Dermis blood vessel endothelial cell (primary cell): ENCODE data around the gene PTGS1. TPM values are rescaled to one million over a fixed set of nuclear protein-coding genes. Genes with fewer than 3 reads are reported as not detected.
"Not testable (repeated sequence)": the region's sequence is repeated elsewhere in the genome, so short reads cannot be mapped to it uniquely, and the experiment has no call there.

ENCODE experiments used
- DNase-seq: peaks from one replicate; pipeline ENCODE4 v3.0.0; 2010
- total RNA-seq: library from RNA; depleted of rRNA; stranded (reverse); fragments of >200 nt; gene quantifications from 2 replicates; pipeline ENCODE4 v1.2.3, GENCODE V29; 2014

The PTGS1 gene
- total RNA-seq, 1 donor from 2014 or later, result 3.6 TPM

DNA sequence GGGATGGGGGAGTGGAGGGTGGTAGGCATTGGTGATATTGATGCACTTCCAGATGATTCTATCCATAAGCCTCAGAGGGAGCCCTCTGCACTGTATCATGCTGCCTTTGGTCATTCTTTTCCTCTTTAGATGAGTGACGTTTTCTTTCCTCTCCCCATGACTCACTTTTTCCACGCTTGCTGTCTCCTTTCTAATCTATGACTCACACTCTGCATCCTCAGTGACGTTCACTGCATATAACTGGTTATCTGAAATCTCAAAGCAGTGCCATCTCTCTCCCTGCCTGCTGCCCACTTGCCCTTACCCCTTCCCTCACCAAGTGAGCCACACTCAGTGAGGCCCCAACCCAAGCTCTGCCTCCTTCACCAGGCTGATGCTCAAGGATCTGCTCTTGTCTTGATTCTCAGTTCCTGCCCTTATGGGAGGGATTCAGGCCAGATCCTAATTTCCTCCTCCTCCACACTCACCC is 31.6 kb downstream of the PTGS1 start:
- DNase-seq, result peak; percentile 99

DNA sequence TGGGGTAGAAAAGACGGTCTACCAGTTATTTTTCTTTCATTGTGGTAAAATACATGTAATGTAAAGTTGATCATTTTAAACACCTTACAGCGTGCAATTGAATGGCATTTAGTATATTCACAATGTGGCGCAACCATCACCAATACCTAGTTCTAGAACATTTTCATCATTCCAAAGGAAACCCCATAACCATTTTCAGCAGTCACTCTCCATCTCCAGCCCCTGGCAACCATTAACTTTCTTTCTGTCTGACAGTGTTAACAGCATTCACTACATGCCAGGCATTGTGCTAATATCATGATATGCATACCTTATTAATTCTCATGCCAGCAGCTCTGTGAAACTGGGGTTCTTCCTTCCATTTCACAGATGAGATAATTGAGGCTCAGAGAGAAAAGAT is 32.0 kb downstream of the PTGS1 start:
- DNase-seq, result no peak

DNA sequence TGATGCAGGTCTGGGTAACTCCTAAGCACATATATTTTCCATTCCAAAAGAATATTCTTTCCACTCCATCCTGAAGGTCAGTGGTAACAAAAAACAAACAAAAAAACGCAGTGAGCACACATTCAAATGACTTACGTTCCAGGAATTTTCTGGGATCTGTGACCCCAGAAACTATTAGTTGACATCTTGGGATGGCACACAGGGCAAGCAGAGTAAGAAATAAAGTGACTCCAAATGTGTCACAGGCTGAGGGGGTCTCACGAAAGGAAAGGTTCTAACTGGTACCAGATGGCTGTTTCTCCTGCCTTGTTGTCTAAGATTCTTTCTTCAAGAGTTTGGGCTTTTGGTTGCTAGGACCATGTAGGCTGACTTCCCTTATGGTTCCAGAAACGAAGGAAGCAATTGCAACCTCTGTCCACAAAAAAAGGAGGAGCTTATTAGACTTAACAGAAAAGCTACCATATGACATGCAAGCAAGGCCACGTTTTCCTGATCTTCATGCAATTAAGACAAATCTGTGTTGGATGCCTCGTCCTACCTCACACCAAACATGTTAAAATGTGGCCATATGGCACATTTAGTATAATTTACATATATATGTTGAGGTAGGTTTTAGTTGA is 32.7 kb downstream of the PTGS1 start:
- no peak for DNase-seq

DNA sequence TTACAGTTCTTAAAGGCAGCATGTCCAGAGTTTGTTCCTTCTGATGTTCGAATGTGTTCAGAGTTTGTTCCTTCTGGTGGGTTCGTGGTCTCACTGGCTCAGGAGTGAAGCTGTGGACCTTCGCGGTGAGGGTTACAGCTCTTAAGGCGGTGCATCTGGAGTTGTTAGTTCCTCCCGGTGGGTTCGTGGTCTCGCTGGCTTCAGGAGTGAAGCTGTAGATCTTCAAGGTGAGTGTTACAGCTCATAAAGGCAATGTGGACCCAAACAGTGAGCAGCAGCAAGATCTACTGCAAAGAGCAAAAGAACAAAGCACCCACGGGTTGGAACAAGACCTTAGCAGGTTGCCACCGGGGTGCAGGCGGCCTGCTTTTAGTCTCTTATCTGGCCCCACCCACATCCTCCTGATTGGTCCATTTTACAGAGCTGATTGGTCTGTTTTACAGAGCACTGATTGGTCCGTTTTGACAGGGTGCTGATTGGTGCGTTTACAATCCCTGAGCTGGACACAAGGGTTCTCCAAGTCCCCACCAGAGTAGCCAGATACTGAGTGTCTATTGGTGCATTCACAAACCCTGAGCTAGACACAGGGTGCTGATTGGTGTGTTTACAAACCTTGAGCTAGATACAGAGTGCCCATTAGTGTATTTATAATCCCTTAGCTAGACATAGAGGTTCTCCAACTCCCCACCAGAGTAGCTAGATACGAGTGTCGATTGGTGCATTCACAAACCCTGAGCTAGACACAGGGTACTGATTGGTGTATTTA is 34.7 kb downstream of the PTGS1 start:
- DNase-seq, result not testable (repeated sequence)

- no peak for DNase-seq
Observed at GRCh38 chr9:122406070-122406890, 35.5 kb downstream of the PTGS1 start.

GRCh38 chr9:122414108-122414507 is 43.3 kb downstream of the PTGS1 start:
- not testable (repeated sequence) for DNase-seq

GRCh38 chr9:122418016-122418415 is 47.2 kb downstream of the PTGS1 start:
- DNase-seq, result no peak

DNA sequence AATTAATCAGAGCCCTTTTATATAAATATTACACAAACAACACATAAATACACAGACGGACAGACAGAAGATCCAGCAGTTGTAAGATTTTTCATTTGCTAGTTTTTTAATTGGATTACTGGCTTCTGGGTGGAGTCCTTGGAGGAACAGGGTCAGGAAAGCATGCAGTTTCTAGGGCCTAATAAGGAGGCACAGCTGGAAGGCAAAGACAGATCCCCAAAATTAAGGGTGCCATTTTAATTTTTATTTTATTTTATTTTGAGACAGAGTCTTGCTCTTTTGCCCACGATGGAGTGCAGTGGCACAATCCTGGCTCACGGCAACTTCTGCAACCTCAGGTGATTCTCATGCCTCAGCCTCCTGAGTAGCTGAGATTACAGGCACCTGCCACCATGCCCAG is 49.5 kb downstream of the PTGS1 start:
- no peak for DNase-seq

DNA sequence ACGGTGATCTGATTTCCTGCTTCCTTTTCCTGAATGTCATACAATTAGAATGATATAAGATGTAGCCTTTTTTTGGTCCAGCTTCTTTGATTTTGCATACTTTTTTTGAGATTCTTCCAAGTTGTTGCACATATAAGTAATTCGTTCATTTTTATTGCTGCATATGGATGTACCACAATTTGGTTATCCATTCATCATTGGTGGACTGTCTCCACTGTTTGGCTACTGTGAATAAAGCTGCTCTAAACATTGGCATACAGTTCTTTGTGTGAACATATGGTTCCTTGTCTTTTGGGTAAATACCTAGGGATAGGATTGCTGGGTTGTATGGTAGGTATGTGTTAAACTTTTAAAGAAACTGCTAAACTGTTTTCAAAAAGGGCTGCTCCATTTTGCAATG is 54.3 kb downstream of the PTGS1 start:
- no peak for DNase-seq

GRCh38 chr9:122426723-122427122 is 55.9 kb downstream of the PTGS1 start:
- no peak for DNase-seq

- no peak for DNase-seq
Observed at GRCh38 chr9:122442568-122442967, 71.7 kb downstream of the PTGS1 start.

DNA sequence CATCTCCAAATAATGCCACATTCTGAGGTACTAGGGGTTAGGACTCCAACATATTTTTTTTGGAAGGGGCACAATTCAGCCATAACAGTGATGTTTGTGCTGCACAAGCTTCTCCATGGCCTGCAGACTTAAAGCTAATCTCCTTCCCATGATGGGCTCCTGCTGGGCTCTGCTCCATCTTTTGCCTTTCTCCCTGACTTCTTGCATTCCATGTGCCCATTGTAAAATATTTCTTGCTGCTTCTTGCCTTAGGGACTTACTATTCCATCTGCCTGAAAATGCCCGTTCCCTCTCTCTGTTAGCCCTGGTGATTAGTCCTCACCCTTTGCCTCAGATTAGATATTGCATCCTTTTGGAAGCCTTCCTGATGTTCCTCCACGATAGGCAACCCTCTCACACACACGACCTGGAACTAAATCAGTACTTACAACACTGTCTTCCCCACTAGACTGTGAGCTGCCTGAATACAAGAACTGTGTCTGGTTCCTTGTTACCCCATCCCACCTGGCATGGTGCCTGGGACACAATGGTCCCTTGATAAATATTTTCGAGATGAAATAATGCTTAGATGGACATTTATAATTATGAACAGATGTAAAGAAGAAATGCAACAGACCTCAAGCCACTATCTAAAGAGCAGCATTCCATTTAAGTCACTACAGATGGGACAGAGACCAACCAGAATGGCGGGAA is 73.4 kb downstream of the PTGS1 start:
- DNase-seq, result no peak

Other genes starting within 250 kb of the PTGS1 start
- 40.7 and 48.5 TPM in 2 replicates for gene NDUFA8, start 211.2 kb upstream of the PTGS1 start, total RNA-seq
- gene MORN5, start 211.1 kb upstream of the PTGS1 start, total RNA-seq, result not detected in 2 replicates
- gene LHX6, start 142.1 kb upstream of the PTGS1 start, total RNA-seq, result 18.1 and 27.4 TPM in 2 replicates
- gene RBM18, start 106.2 kb upstream of the PTGS1 start, total RNA-seq, result 8.0 and 14.3 TPM in 2 replicates
- gene MRRF, start 106.1 kb upstream of the PTGS1 start, total RNA-seq, result 45.1 and 65.3 TPM in 2 replicates
- gene OR1J1, start 106.9 kb downstream of the PTGS1 start, total RNA-seq, result not detected in 2 replicates
- not detected in 2 replicates for gene OR1J2, start 139.8 kb downstream of the PTGS1 start, total RNA-seq
- gene OR1J4, start 148.1 kb downstream of the PTGS1 start, total RNA-seq, result not detected in 2 replicates
- not detected in 2 replicates for gene OR1N1, start 156.3 kb downstream of the PTGS1 start, total RNA-seq
- not detected in 2 replicates for gene OR1N2, start 182.1 kb downstream of the PTGS1 start, total RNA-seq
- 0.23 TPM in 1 of 2 replicates, not detected in the other for gene OR1L8, start 212.4 kb downstream of the PTGS1 start, total RNA-seq
- gene OR1Q1, start 243.7 kb downstream of the PTGS1 start, total RNA-seq, result not detected in 2 replicates